Measurements from ENCODE around the gene UNC5A.

DNA sequence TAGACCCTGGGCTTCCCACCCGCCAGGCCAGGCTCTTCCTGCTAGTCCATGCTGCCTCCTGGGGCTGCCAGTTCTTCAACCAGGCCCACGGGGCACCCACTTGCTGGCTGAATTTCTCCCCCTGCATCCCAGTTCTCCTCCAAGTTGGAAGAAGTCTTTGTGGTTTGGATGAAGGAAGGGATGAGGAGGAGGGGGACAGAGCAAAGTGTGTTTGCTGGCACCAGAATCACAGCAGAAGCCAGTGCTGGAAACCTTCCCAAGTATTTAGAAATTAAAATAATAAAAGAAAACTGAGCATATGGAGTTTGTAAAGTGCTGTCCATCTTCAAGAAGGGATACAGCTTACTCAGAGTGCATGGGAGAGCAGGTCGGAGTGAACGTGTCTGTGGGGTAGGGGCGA lies 19.4 kb upstream of the UNC5A start:
- TF ChIP-seq, protein P1, sequence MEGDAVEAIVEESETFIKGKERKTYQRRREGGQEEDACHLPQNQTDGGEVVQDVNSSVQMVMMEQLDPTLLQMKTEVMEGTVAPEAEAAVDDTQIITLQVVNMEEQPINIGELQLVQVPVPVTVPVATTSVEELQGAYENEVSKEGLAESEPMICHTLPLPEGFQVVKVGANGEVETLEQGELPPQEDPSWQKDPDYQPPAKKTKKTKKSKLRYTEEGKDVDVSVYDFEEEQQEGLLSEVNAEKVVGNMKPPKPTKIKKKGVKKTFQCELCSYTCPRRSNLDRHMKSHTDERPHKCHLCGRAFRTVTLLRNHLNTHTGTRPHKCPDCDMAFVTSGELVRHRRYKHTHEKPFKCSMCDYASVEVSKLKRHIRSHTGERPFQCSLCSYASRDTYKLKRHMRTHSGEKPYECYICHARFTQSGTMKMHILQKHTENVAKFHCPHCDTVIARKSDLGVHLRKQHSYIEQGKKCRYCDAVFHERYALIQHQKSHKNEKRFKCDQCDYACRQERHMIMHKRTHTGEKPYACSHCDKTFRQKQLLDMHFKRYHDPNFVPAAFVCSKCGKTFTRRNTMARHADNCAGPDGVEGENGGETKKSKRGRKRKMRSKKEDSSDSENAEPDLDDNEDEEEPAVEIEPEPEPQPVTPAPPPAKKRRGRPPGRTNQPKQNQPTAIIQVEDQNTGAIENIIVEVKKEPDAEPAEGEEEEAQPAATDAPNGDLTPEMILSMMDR (IDR thresholded peaks at IDR 0.05), result no peak
- TF ChIP-seq EP300 (IDR thresholded peaks at IDR 0.05), result no peak
